GM12878 (cell line): Measurements from ENCODE around the gene GUCY1A1. TPM values are rescaled to one million over a fixed set of nuclear protein-coding genes. Genes with fewer than 3 reads are reported as not detected.

Experiments used
- ATAC-seq: fragments of 200-7000 bp; cut with Tn5 transposase; 3 replicates; pipeline ENCODE4 v1.9.1; 2020; ENCODE audit warnings: mild to moderate bottlenecking, moderate library complexity
- BruUV-seq: library from RNA; stranded (reverse); fragments of 400-500 nt; replicated peaks from 2 replicates; lab custom pipeline; 2021; lab: Mats Ljungman, UMichigan
- CTCF ChIA-PET: fragments of 300-600 bp; sonication (Branson Sonifier 250); formaldehyde crosslinking; extraction: SDS; loops from one replicate; lab custom pipeline; 2021; ENCODE audit warnings: inconsistent platforms; lab: Yijun Ruan, JAX
- POLR2A ChIA-PET: fragments of 350-600 bp; formaldehyde crosslinking; extraction: SDS; loops from one replicate; lab custom pipeline; 2021; ENCODE audit warnings: inconsistent platforms; lab: Charles Lee
- RAD21 ChIA-PET: fragments of 300-600 bp; sonication (Branson Sonifier 250); formaldehyde crosslinking; loops from one replicate; lab custom pipeline; 2023; ENCODE audit warnings: antibody characterized with exemption; ENCODE audit not compliant: unreplicated experiment; lab: Charles Lee
- SMC1A ChIA-PET: fragments of 300-600 bp; sonication (Branson Sonifier 250); formaldehyde crosslinking; loops from one replicate; lab custom pipeline; 2023; ENCODE audit not compliant: unreplicated experiment, uncharacterized antibody; lab: Charles Lee
- DNase-seq: peaks from one replicate; pipeline ENCODE4 v3.0.0-alpha.2; 2011; ENCODE audit warnings: low read depth, low spot score
- FAIRE-seq: peaks from 3 replicates; lab custom pipeline; 2011; peaks lifted over from hg19 to GRCh38; lab: Jason Lieb, UNC
- H2AFZ ChIP-seq: 2 replicates; pipeline ENCODE4 v1.6.0; 2011; ENCODE audit warnings: low read depth, low read length, control low read depth; ENCODE audit not compliant: control insufficient read depth
- H3K27ac ChIP-seq: 2 replicates; pipeline ENCODE4 v1.5.1; 2011; ENCODE audit warnings: control low read depth; ENCODE audit not compliant: control insufficient read depth, insufficient read depth
- H3K27me3 ChIP-seq, 2 experiments: replicated peaks in 1 of 2; 2 replicates each; pipeline versions ENCODE4 v1.6.0 to v1.6.1; 2011; ENCODE audit warnings: low read length in 1 of 2; ENCODE audit not compliant: control insufficient read depth in 2 of 2, insufficient read depth in 2 of 2
- H3K36me3 ChIP-seq, 2 experiments: 2 replicates each; pipeline ENCODE4 v1.5.1; 2011; ENCODE audit warnings: low read length in 1 of 2; ENCODE audit not compliant: control insufficient read depth in 2 of 2, insufficient read depth in 2 of 2
- H3K4me1 ChIP-seq: 2 replicates; pipeline ENCODE4 v1.6.1; 2011; ENCODE audit warnings: mild to moderate bottlenecking, low read length, moderate library complexity, mixed read lengths; ENCODE audit not compliant: control insufficient read depth, insufficient read depth
- H3K4me2 ChIP-seq: 2 replicates; pipeline ENCODE4 v1.6.0; 2011; ENCODE audit warnings: control low read depth; ENCODE audit not compliant: control insufficient read depth, insufficient read depth
- H3K4me3 ChIP-seq: fragments of 200-600 bp; sonication (generic); 2 replicates; pipeline ENCODE4 v1.5.1; 2016
- H3K79me2 ChIP-seq: 2 replicates; pipeline ENCODE4 v1.6.0; 2011; ENCODE audit warnings: low read length; ENCODE audit not compliant: control insufficient read depth, insufficient read depth
- H3K9ac ChIP-seq: 2 replicates; pipeline ENCODE4 v1.8.0; 2011; ENCODE audit warnings: low read length, control low read depth, mixed read lengths; ENCODE audit not compliant: control insufficient read depth, insufficient read depth
- H3K9me3 ChIP-seq: replicated peaks from 3 replicates; pipeline ENCODE4 v1.5.1; 2011; ENCODE audit warnings: mild to moderate bottlenecking, low read length; ENCODE audit not compliant: control insufficient read depth, insufficient read depth
- H4K20me1 ChIP-seq: 2 replicates; pipeline ENCODE4 v1.6.0; 2011; ENCODE audit not compliant: control insufficient read depth, insufficient read depth
- ATF7 ChIP-seq: fragments of 450-650 bp; IDR thresholded peaks from 2 replicates; pipeline ENCODE4 v1.6.1; 2016; ENCODE audit warnings: low read depth, mild to moderate bottlenecking
- BCL11A ChIP-seq: IDR thresholded peaks from 2 replicates; pipeline ENCODE4 v1.6.1; 2011; ENCODE audit warnings: low read depth, low read length
- EGR1 ChIP-seq, 2 experiments: IDR thresholded peaks; 1 replicate in 1 of 2; 2 replicates in 1 of 2; pipeline ENCODE4 v1.6.1; 2011 to 2012; ENCODE audit warnings: low read depth in 2 of 2, low read length in 2 of 2, borderline replicate concordance in 1 of 2, mild to moderate bottlenecking in 1 of 2, moderate library complexity in 1 of 2
- ETV6 ChIP-seq, 2 experiments: fragments of 450-650 bp in 1 of 2; IDR thresholded peaks in 1 of 2; conservative IDR thresholded peaks in 1 of 2; 2 replicates each; pipeline ENCODE4 v1.6.1; 2014; ENCODE audit warnings: antibody characterized with exemption in 1 of 2, borderline replicate concordance in 1 of 2, low read depth in 1 of 2, mild to moderate bottlenecking in 1 of 2, moderate library complexity in 1 of 2
- FOXM1 ChIP-seq: IDR thresholded peaks from 2 replicates; pipeline ENCODE4 v1.6.1; 2012; ENCODE audit warnings: low read depth, mild to moderate bottlenecking, inconsistent platforms, low read length, moderate library complexity
- HDAC2 ChIP-seq: fragments of 200-600 bp; sonication (generic); IDR thresholded peaks from 2 replicates; pipeline ENCODE4 v1.6.1; 2017
- IKZF1 ChIP-seq: fragments of 450-650 bp; conservative IDR thresholded peaks from 2 replicates; pipeline ENCODE4 v1.6.1; 2017; ENCODE audit warnings: antibody characterized with exemption, mild to moderate bottlenecking
- MYC ChIP-seq: IDR thresholded peaks from 2 replicates; pipeline ENCODE4 v1.6.1; 2011; ENCODE audit warnings: mild to moderate bottlenecking, low read length, moderate library complexity, inconsistent platforms; ENCODE audit not compliant: insufficient read depth, insufficient replicate concordance, insufficient read length, severe bottlenecking
- NFYB ChIP-seq: IDR thresholded peaks from 2 replicates; pipeline ENCODE4 v1.6.1; 2011; ENCODE audit warnings: low read depth, mild to moderate bottlenecking, low read length, improper control_type of control experiment, moderate library complexity; ENCODE audit not compliant: insufficient read depth
- POLR2A ChIP-seq: IDR thresholded peaks from 2 replicates; pipeline ENCODE4 v1.6.1; 2011; ENCODE audit warnings: low read depth, mild to moderate bottlenecking, low read length
- POLR2AphosphoS2 ChIP-seq: IDR thresholded peaks from 2 replicates; pipeline ENCODE4 v1.6.1; 2011; ENCODE audit warnings: low read depth, mild to moderate bottlenecking, low read length, improper control_type of control experiment, moderate library complexity
- TCF7 ChIP-seq: IDR thresholded peaks from 2 replicates; pipeline ENCODE4 v1.6.1; 2014; ENCODE audit warnings: antibody characterized with exemption, borderline replicate concordance
- ZBTB4 ChIP-seq: fragments of 450-650 bp; formaldehyde crosslinking; IDR thresholded peaks from 2 replicates; pipeline ENCODE4 v1.4.0; 2022; ENCODE audit warnings: mild to moderate bottlenecking, moderate library complexity
- ZBTB40 ChIP-seq: fragments of 450-650 bp; IDR thresholded peaks from 2 replicates; pipeline ENCODE4 v1.6.1; 2016; ENCODE audit warnings: mild to moderate bottlenecking, moderate library complexity, borderline replicate concordance
- ZNF217 ChIP-seq: fragments of 450-650 bp; IDR thresholded peaks from 2 replicates; pipeline ENCODE4 v1.6.1; 2017; ENCODE audit warnings: antibody characterized with exemption, mild to moderate bottlenecking
- WGBS: methylation state at CpG from one replicate; pipeline ENCODE4 v1.1.6; 2016; ENCODE audit warnings: low lambda C conversion rate; ENCODE audit not compliant: insufficient replicate concordance, insufficient coverage; ENCODE audit errors: missing lambda C conversion rate; 5-methylcytosine and 5-hydroxymethylcytosine counted together
- in situ Hi-C: fragments of 300-500 bp; cut with MboI; formaldehyde crosslinking; loops from 9 replicates; pipeline ENCODE4 v1.14.3; 2018; ENCODE audit warnings: mixed read lengths
- intact Hi-C: fragments of 100-400 bp; cut with micrococcal nuclease; formaldehyde crosslinking; loops from one replicate; pipeline ENCODE4 v1.14.2; 2022; ENCODE audit not compliant: unreplicated experiment
- polyA plus RNA-seq, 11 experiments: library from polyadenylated mRNA; depleted of rRNA in 4 of 11; unstranded in 6 of 11; stranded (reverse) in 5 of 11; fragments of >200 nt; fragmentation: Nextera tagmentation in 4 of 11; fragmentation: Illumina TruSeq in 1 of 11; extraction: Ambion mirVana in 4 of 11; extraction: Trizol in 1 of 11; gene quantifications; 1 replicate in 1 of 11; 2 replicates in 10 of 11; pipeline versions ENCODE4 v1.2.1 to v1.2.3, GENCODE V29; 2011 to 2016; ENCODE audit warnings: inconsistent platforms in 2 of 11, missing spikeins in 2 of 11, low read depth in 1 of 11
- total RNA-seq, 4 experiments: library from RNA; depleted of rRNA in 3 of 4; stranded (reverse); fragments of >200 nt in 3 of 4; fragmentation: Illumina TruSeq in 1 of 4; extraction: Trizol in 1 of 4; gene quantifications; 2 replicates each; pipeline versions ENCODE4 v1.2.1 to v1.2.3, GENCODE V29; 2013 to 2021

GUCY1A1 gene
- total and polyA plus RNA-seq, 10 of the 15 experiments (the other 5 are each of a cell fraction or from before 2014, with no cell fraction given): 0.44 to 22.6 (median 0.55) TPM

DNA sequence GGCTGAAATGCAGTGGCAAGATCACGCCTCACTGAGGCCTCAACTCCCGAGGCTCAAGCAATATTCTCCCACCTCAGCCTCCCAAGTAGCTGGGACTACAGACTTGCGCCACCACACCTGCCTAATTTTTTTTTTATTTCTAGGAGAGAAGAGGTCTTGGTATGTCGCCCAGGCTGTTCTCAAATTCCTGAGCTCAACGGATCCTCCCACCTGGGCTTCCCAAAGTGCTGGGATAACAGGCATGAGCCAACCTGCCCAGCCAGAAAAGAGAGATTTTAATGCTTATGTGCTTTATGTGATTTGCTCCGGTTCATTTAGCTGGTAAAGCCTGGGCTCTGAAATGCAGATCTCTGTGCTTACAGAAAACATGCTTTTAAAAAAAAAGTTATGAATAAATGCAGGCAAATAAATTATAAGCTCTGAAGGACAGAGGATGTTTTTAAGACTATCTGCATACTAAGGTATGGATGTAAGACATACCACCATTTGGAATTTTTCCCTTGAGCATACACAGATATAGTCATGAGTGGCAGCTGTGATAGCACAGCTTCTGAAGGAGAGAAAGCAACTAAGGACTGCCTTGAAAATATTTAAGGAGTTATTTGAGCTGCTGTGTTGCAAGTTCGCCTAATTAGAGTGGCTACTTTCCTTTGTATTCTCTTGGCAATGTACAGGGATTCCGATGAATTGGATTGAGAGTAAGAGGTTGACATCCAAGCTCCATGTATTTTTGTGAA lies 106.0 kb downstream of the GUCY1A1 start:
- Histone ChIP-seq H2AFZ (no peak overlapping the region), H4K20me1 (no peaks in the 10 kb centered on the region), H3K4me1 (no peaks in the 10 kb centered on the region), H3K36me3 (no peaks in the 10 kb centered on the region), H3K9ac (no peak overlapping the region), H3K4me2 (no peak overlapping the region), H3K9me3 (no peaks in the 10 kb centered on the region), H3K79me2 (no peaks in the 10 kb centered on the region), H3K27ac (no peak overlapping the region), H3K27me3 (no peaks in the 10 kb centered on the region), H3K4me3 (no peak overlapping the region)
- RAD21 ChIA-PET: interaction anchor here (0.7 to 3.0 kb wide), 14 partner anchors 8 to 329 kb away, joined by 3 to 13 read pairs (median 4); partner anchors contain the start of gene GUCY1B1
- 20% methylated on average over 8 of the region's 8 CpGs for WGBS
- in situ Hi-C loops (no loop called here), intact Hi-C loops (no loop called here)
- CTCF ChIA-PET: interaction anchor here (0.6 to 3.8 kb wide), 24 partner anchors 8 to 331 kb away, joined by 3 to 16 read pairs (median 3); partner anchors contain the start of gene GUCY1B1
- BruUV-seq: no TSS peak
- FAIRE-seq: no peak
- ATAC-seq: no peak
- POLR2A ChIA-PET: interaction anchor here (1.4 to 1.5 kb wide), 2 partner anchors 8 to 13 kb away, joined by 3 to 7 read pairs; no protein-coding TSS in a partner anchor
- TF ChIP-seq POLR2A (no peak), ZBTB40 (no peak), MYC (no peak), POLR2AphosphoS2 (no peak), FOXM1 (no peak), HDAC2 (no peak), IKZF1 (no peak), ATF7 (no peak), ZNF217 (no peak), NFYB (no peak), ZBTB4 (no peak), TCF7 (no peak), EGR1 (IDR thresholded peaks at IDR 0.05; ENCODE audit: borderline replicate concordance in 1 of 2, low read depth in 2 of 2, low read length in 2 of 2) (no peak), BCL11A (no peak), ETV6 (conservative IDR thresholded peaks at IDR 0.05 in 1 of 2, IDR thresholded peaks at IDR 0.05 in 1 of 2; ENCODE audit: borderline replicate concordance in 1 of 2, low read depth in 1 of 2) (no peak)
- no peak for DNase-seq
- SMC1A ChIA-PET: interaction anchor here (0.6 to 6.0 kb wide), 19 partner anchors 8 to 338 kb away, joined by 3 to 68 read pairs (median 4); partner anchors contain the start of gene GUCY1B1
